Head of caudate nucleus (tissue), 42 donors: ENCODE results near the gene FFAR1.

Source experiments
- DNase-seq, 42 donors: peaks; one replicate each; pipeline versions ENCODE4 v3.0.0 to v3.0.0-alpha.2; 2020 to 2021; ENCODE audit warnings: mixed read lengths in 7 of 42
- intact Hi-C: fragments of 100-400 bp; cut with DNase I; formaldehyde crosslinking; loops from one replicate; pipeline ENCODE4 v1.15.0; 2022

Gene FFAR1

GRCh38 chr19:35313587-35313986 is 34.1 kb upstream of the FFAR1 start:
- DNase-seq = no peak
- intact Hi-C loops = no loop called here

- DNase-seq = no peak
- intact Hi-C loops = no loop called here
Observed at GRCh38 chr19:35314031-35314430, 33.7 kb upstream of the FFAR1 start.

GRCh38 chr19:35314858-35315470 is 32.7 kb upstream of the FFAR1 start:
- intact Hi-C loops = no loop called here
- no peak for DNase-seq

GRCh38 chr19:35315883-35316282 is 31.8 kb upstream of the FFAR1 start:
- intact Hi-C loops = no loop called here
- no peak for DNase-seq

- intact Hi-C loops = no loop called here
- DNase-seq = no peak
Observed at GRCh38 chr19:35316560-35316959, 31.1 kb upstream of the FFAR1 start.

GRCh38 chr19:35317464-35318043 is 30.1 kb upstream of the FFAR1 start:
- intact Hi-C loops = no loop called here
- no peak for DNase-seq

- DNase-seq = peak; percentile 33 to 95 (median 79)
- intact Hi-C loops = no loop called here
Observed at GRCh38 chr19:35318679-35319448, 28.8 kb upstream of the FFAR1 start.

GRCh38 chr19:35320065-35320713 is 27.5 kb upstream of the FFAR1 start:
- intact Hi-C loops = no loop called here
- DNase-seq = no peak

- no peak for DNase-seq
- intact Hi-C loops = no loop called here
Observed at GRCh38 chr19:35321291-35321690, 26.4 kb upstream of the FFAR1 start.

- intact Hi-C loops = no loop called here
Observed at GRCh38 chr19:35322014-35322413, 25.7 kb upstream of the FFAR1 start.

GRCh38 chr19:35327642-35328041 is 20.1 kb upstream of the FFAR1 start:
- intact Hi-C loops = no loop called here
- DNase-seq = no peak

More at GRCh38 chr19:35322014-35322413, 25.7 kb upstream of the FFAR1 start:
- no peak for DNase-seq

GRCh38 chr19:35328851-35329285 is 18.8 kb upstream of the FFAR1 start, which contains the start of gene CD22:
CD22 (plus strand) TSS chr19:35329187; CDS start chr19:35332041, 2,854 bp downstream.
- intact Hi-C loops = no loop called here
- DNase-seq = no peak

- intact Hi-C loops = no loop called here
Observed at GRCh38 chr19:35329323-35329722, 18.4 kb upstream of the FFAR1 start.

GRCh38 chr19:35330475-35330874 is 17.2 kb upstream of the FFAR1 start:
- DNase-seq = no peak
- intact Hi-C loops = no loop called here

More at GRCh38 chr19:35329323-35329722, 18.4 kb upstream of the FFAR1 start:
- no peak for DNase-seq

GRCh38 chr19:35331551-35332214 is 16.0 kb upstream of the FFAR1 start:
- DNase-seq = no peak
- intact Hi-C loops = no loop called here

GRCh38 chr19:35332817-35333216 is 14.9 kb upstream of the FFAR1 start:
- intact Hi-C loops = no loop called here
- no peak for DNase-seq

GRCh38 chr19:35334144-35334753 is 13.5 kb upstream of the FFAR1 start:
- intact Hi-C loops = no loop called here
- DNase-seq = no peak

GRCh38 chr19:35336166-35336955 is 11.3 kb upstream of the FFAR1 start:
- no peak for DNase-seq
- intact Hi-C loops = no loop called here
